Measurements from ENCODE around the gene CELSR2.

CELSR2 gene

DNA sequence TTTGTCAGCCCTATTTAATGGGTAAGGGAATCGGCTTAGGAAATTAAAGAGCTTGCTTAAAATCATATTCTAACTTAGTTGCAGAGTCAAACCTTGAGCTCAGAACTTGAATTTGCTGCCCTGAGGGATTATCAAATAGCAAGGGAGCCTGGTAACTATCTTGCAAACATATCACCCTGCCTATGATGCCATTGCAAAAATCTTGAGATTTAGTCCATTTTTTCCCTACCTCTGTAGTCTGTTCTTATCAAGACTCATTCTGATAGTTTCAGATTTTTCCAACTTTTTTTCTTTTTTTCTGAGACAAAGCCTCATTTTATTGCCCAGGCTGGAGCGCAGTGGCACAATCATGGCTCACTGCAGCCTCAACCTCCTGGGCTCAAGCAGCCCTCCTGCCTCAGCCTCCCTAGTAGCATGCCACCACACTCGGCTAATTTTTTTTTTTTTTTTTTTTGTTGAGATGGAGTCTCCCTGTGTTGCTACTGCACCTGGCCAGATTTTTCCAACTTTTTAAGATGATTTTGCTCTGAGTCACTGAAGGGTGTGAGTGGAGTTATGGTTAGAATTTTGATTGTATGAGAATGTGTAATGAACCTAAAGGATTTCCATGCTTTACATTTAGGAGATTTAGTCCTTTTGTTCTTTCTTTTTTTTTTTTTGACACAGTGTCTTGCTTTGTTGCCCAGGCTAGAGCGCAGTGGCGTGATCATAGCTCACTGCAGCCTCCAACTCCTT is 23.5 kb upstream of the CELSR2 start:
- no peaks in the 10 kb centered on the region for H3K27me3 ChIP-seq (replicated peaks)
- TF ChIP-seq, protein P1, sequence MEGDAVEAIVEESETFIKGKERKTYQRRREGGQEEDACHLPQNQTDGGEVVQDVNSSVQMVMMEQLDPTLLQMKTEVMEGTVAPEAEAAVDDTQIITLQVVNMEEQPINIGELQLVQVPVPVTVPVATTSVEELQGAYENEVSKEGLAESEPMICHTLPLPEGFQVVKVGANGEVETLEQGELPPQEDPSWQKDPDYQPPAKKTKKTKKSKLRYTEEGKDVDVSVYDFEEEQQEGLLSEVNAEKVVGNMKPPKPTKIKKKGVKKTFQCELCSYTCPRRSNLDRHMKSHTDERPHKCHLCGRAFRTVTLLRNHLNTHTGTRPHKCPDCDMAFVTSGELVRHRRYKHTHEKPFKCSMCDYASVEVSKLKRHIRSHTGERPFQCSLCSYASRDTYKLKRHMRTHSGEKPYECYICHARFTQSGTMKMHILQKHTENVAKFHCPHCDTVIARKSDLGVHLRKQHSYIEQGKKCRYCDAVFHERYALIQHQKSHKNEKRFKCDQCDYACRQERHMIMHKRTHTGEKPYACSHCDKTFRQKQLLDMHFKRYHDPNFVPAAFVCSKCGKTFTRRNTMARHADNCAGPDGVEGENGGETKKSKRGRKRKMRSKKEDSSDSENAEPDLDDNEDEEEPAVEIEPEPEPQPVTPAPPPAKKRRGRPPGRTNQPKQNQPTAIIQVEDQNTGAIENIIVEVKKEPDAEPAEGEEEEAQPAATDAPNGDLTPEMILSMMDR (IDR thresholded peaks at IDR 0.05; ENCODE audit: low read depth, low read length, missing control alignments), result no peak
- no peak for DNase-seq
- no peak overlapping the region for H3K4me3 ChIP-seq (ENCODE audit: low read depth, low read length)
- no peak overlapping the region for H3K27ac ChIP-seq
- peaks cover 48% of the 10 kb centered on the region for H3K36me3 ChIP-seq (replicated peaks)
- in situ Hi-C loops (cut with HindIII; ENCODE audit: low pct_ligation_motif_present, low sequenced_read_pairs), result no loop called here

GRCh38 chr1:109228167-109228566 is 21.2 kb upstream of the CELSR2 start:
- no peak for DNase-seq
- H3K36me3 ChIP-seq (replicated peaks), result peaks cover 60% of the 10 kb centered on the region
- TF ChIP-seq, protein P1 (IDR thresholded peaks at IDR 0.05; ENCODE audit: low read depth, low read length, missing control alignments), result no peak
- in situ Hi-C loops (cut with HindIII; ENCODE audit: low pct_ligation_motif_present, low sequenced_read_pairs), result no loop called here
- no peak overlapping the region for H3K4me3 ChIP-seq (ENCODE audit: low read depth, low read length)
- H3K27me3 ChIP-seq (replicated peaks), result no peaks in the 10 kb centered on the region
- H3K27ac ChIP-seq, result no peak overlapping the region

DNA sequence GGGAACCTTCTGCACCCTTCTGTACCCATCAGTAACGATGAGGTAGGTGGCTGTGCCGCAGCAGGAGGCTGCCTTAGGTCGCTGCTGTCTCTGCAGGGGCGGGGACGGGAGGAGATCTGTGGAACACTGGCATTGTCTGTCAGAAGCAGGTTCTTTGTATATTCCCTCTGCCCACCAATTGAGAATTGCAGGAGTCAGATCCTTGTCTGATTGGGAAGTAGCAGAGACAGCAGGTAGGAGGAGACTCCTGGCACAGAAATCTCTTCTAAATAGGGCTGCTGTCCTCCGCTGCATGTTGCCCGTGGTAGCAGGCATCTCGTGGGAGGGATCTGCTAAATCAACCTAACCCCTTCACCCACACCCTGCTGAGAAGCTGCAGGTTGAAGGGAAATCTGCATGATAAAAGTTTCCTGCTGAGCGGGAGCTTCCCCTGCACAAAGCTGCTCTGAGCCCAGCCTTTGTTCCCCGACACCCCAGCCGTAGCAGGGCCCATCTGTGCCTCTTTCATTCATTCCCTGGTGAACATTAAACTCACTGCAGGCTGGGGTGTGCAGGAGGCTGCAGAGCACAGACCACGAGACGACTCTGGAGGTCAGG is 19.7 kb upstream of the CELSR2 start:
- DNase-seq, result no peak
- Histone ChIP-seq H3K27me3 (replicated peaks) (no peaks in the 10 kb centered on the region), H3K4me3 (ENCODE audit: low read depth, low read length) (no peak overlapping the region), H3K36me3 (replicated peaks) (peaks cover 64% of the 10 kb centered on the region), H3K27ac (no peak overlapping the region)
- TF ChIP-seq, protein P1 (IDR thresholded peaks at IDR 0.05; ENCODE audit: low read depth, low read length, missing control alignments), result no peak
- in situ Hi-C loops (cut with HindIII; ENCODE audit: low pct_ligation_motif_present, low sequenced_read_pairs), result no loop called here

- no peak overlapping the region for H3K4me3 ChIP-seq (ENCODE audit: low read depth, low read length)
- DNase-seq, result no peak
- in situ Hi-C loops (cut with HindIII; ENCODE audit: low pct_ligation_motif_present, low sequenced_read_pairs), result no loop called here
- no peak overlapping the region for H3K27ac ChIP-seq
- H3K27me3 ChIP-seq (replicated peaks), result no peaks in the 10 kb centered on the region
- H3K36me3 ChIP-seq (replicated peaks), result peaks cover 72% of the 10 kb centered on the region
- TF ChIP-seq, protein P1 (IDR thresholded peaks at IDR 0.05; ENCODE audit: low read depth, low read length, missing control alignments), result no peak
These were observed 18.3 kb upstream of the CELSR2 start for GRCh38 chr1:109231066-109231465.

DNA sequence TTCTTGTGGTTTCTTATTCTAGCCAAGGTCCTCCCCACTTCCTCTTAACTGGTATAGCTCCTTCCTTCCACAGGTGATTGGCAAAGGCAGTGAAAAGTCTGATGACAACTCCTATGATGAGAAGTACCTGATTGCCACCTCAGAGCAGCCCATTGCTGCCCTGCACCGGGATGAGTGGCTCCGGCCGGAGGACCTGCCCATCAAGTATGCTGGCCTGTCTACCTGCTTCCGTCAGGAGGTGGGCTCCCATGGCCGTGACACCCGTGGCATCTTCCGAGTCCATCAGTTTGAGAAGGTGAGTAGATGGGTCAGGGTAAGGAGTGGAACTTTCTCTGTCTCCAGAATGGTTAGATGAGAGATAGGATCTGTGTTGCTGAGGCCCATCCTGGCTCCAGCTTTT is 14.2 kb upstream of the CELSR2 start:
- peaks cover 87% of the 10 kb centered on the region for H3K36me3 ChIP-seq (replicated peaks)
- in situ Hi-C loops (cut with HindIII; ENCODE audit: low pct_ligation_motif_present, low sequenced_read_pairs), result no loop called here
- no peak overlapping the region for H3K4me3 ChIP-seq (ENCODE audit: low read depth, low read length)
- no peak overlapping the region for H3K27ac ChIP-seq
- DNase-seq, result no peak
- TF ChIP-seq, protein P1 (IDR thresholded peaks at IDR 0.05; ENCODE audit: low read depth, low read length, missing control alignments), result no peak
- H3K27me3 ChIP-seq (replicated peaks), result no peaks in the 10 kb centered on the region
